GM12878 (cell line): ENCODE data around the gene PNISR. TPM values are rescaled to one million over a fixed set of nuclear protein-coding genes. Genes with fewer than 3 reads are reported as not detected.

Source experiments
- ATAC-seq: fragments of 200-7000 bp; cut with Tn5 transposase; 3 replicates; pipeline ENCODE4 v1.9.1; 2020; ENCODE audit warnings: mild to moderate bottlenecking, moderate library complexity
- BruUV-seq: library from RNA; stranded (reverse); fragments of 400-500 nt; replicated peaks from 2 replicates; lab custom pipeline; 2021; lab: Mats Ljungman, UMichigan
- CTCF ChIA-PET: fragments of 300-600 bp; sonication (Branson Sonifier 250); formaldehyde crosslinking; extraction: SDS; loops from one replicate; lab custom pipeline; 2021; ENCODE audit warnings: inconsistent platforms; lab: Yijun Ruan, JAX
- POLR2A ChIA-PET: fragments of 350-600 bp; formaldehyde crosslinking; extraction: SDS; loops from one replicate; lab custom pipeline; 2021; ENCODE audit warnings: inconsistent platforms; lab: Charles Lee
- RAD21 ChIA-PET: fragments of 300-600 bp; sonication (Branson Sonifier 250); formaldehyde crosslinking; loops from one replicate; lab custom pipeline; 2023; ENCODE audit warnings: antibody characterized with exemption; ENCODE audit not compliant: unreplicated experiment; lab: Charles Lee
- SMC1A ChIA-PET: fragments of 300-600 bp; sonication (Branson Sonifier 250); formaldehyde crosslinking; loops from one replicate; lab custom pipeline; 2023; ENCODE audit not compliant: unreplicated experiment, uncharacterized antibody; lab: Charles Lee
- DNase-seq: peaks from one replicate; pipeline ENCODE4 v3.0.0-alpha.2; 2011; ENCODE audit warnings: low read depth, low spot score
- FAIRE-seq: peaks from 3 replicates; lab custom pipeline; 2011; peaks lifted over from hg19 to GRCh38; lab: Jason Lieb, UNC
- H2AFZ ChIP-seq: 2 replicates; pipeline ENCODE4 v1.6.0; 2011; ENCODE audit warnings: low read depth, low read length, control low read depth; ENCODE audit not compliant: control insufficient read depth
- H3K27ac ChIP-seq: 2 replicates; pipeline ENCODE4 v1.5.1; 2011; ENCODE audit warnings: control low read depth; ENCODE audit not compliant: control insufficient read depth, insufficient read depth
- H3K27me3 ChIP-seq, 2 experiments: replicated peaks in 1 of 2; 2 replicates each; pipeline versions ENCODE4 v1.6.0 to v1.6.1; 2011; ENCODE audit warnings: low read length in 1 of 2; ENCODE audit not compliant: control insufficient read depth in 2 of 2, insufficient read depth in 2 of 2
- H3K36me3 ChIP-seq, 2 experiments: 2 replicates each; pipeline ENCODE4 v1.5.1; 2011; ENCODE audit warnings: low read length in 1 of 2; ENCODE audit not compliant: control insufficient read depth in 2 of 2, insufficient read depth in 2 of 2
- H3K4me1 ChIP-seq: 2 replicates; pipeline ENCODE4 v1.6.1; 2011; ENCODE audit warnings: mild to moderate bottlenecking, low read length, moderate library complexity, mixed read lengths; ENCODE audit not compliant: control insufficient read depth, insufficient read depth
- H3K4me2 ChIP-seq: 2 replicates; pipeline ENCODE4 v1.6.0; 2011; ENCODE audit warnings: control low read depth; ENCODE audit not compliant: control insufficient read depth, insufficient read depth
- H3K4me3 ChIP-seq: fragments of 200-600 bp; sonication (generic); 2 replicates; pipeline ENCODE4 v1.5.1; 2016
- H3K79me2 ChIP-seq: 2 replicates; pipeline ENCODE4 v1.6.0; 2011; ENCODE audit warnings: low read length; ENCODE audit not compliant: control insufficient read depth, insufficient read depth
- H3K9ac ChIP-seq: 2 replicates; pipeline ENCODE4 v1.8.0; 2011; ENCODE audit warnings: low read length, control low read depth, mixed read lengths; ENCODE audit not compliant: control insufficient read depth, insufficient read depth
- H3K9me3 ChIP-seq: replicated peaks from 3 replicates; pipeline ENCODE4 v1.5.1; 2011; ENCODE audit warnings: mild to moderate bottlenecking, low read length; ENCODE audit not compliant: control insufficient read depth, insufficient read depth
- H4K20me1 ChIP-seq: 2 replicates; pipeline ENCODE4 v1.6.0; 2011; ENCODE audit not compliant: control insufficient read depth, insufficient read depth
- BHLHE40 ChIP-seq, 2 experiments: fragments of 450-650 bp in 1 of 2; IDR thresholded peaks; 2 replicates each; pipeline ENCODE4 v1.6.1; 2011 to 2017; ENCODE audit warnings: low read depth in 2 of 2, borderline replicate concordance in 1 of 2, improper control_type of control experiment in 1 of 2, low read length in 1 of 2, mild to moderate bottlenecking in 1 of 2
- CBFB ChIP-seq: IDR thresholded peaks from 2 replicates; pipeline ENCODE4 v1.6.1; 2016; ENCODE audit warnings: antibody characterized with exemption, low read depth
- CBX3 ChIP-seq: fragments of 200-600 bp; sonication (generic); IDR thresholded peaks from 2 replicates; pipeline ENCODE4 v1.6.1; 2016; ENCODE audit warnings: low read depth, borderline replicate concordance
- ETV6 ChIP-seq, 2 experiments: fragments of 450-650 bp in 1 of 2; IDR thresholded peaks in 1 of 2; conservative IDR thresholded peaks in 1 of 2; 2 replicates each; pipeline ENCODE4 v1.6.1; 2014; ENCODE audit warnings: antibody characterized with exemption in 1 of 2, borderline replicate concordance in 1 of 2, low read depth in 1 of 2, mild to moderate bottlenecking in 1 of 2, moderate library complexity in 1 of 2
- FOXM1 ChIP-seq: IDR thresholded peaks from 2 replicates; pipeline ENCODE4 v1.6.1; 2012; ENCODE audit warnings: low read depth, mild to moderate bottlenecking, inconsistent platforms, low read length, moderate library complexity
- HSF1 ChIP-seq: fragments of 150-350 bp; IDR thresholded peaks from 2 replicates; pipeline ENCODE4 v1.6.1; 2014; ENCODE audit warnings: mild to moderate bottlenecking, low read depth, low read length
- IKZF1 ChIP-seq: fragments of 450-650 bp; conservative IDR thresholded peaks from 2 replicates; pipeline ENCODE4 v1.6.1; 2017; ENCODE audit warnings: antibody characterized with exemption, mild to moderate bottlenecking
- NFYA ChIP-seq: IDR thresholded peaks from 2 replicates; pipeline ENCODE4 v1.6.1; 2011; ENCODE audit warnings: low read depth, mild to moderate bottlenecking, low read length, improper control_type of control experiment, borderline replicate concordance
- NKRF ChIP-seq: fragments of 450-650 bp; conservative IDR thresholded peaks from 2 replicates; pipeline ENCODE4 v1.6.1; 2017; ENCODE audit warnings: mild to moderate bottlenecking, moderate library complexity
- NR2C2 ChIP-seq: IDR thresholded peaks from 2 replicates; pipeline ENCODE4 v1.6.1; 2011; ENCODE audit warnings: borderline replicate concordance, low read depth; ENCODE audit not compliant: control insufficient read depth, insufficient read length
- RCOR1 ChIP-seq: conservative IDR thresholded peaks from 2 replicates; pipeline ENCODE4 v1.6.1; 2012; ENCODE audit warnings: low read depth, low read length, improper control_type of control experiment
- SIX5 ChIP-seq: IDR thresholded peaks from 2 replicates; pipeline ENCODE4 v1.6.1; 2011; ENCODE audit warnings: mild to moderate bottlenecking, low read depth, low read length, moderate library complexity; ENCODE audit not compliant: severe bottlenecking
- SMAD5 ChIP-seq: IDR thresholded peaks from 2 replicates; pipeline ENCODE4 v1.6.1; 2016; ENCODE audit warnings: antibody characterized with exemption, low read depth
- SP1 ChIP-seq: IDR thresholded peaks from one replicate; pipeline ENCODE4 v1.6.1; 2011; ENCODE audit warnings: low read depth, low read length
- STAT3 ChIP-seq: IDR thresholded peaks from 2 replicates; pipeline ENCODE4 v1.6.1; 2011; ENCODE audit warnings: low read depth, low read length, improper control_type of control experiment
- TARDBP ChIP-seq: IDR thresholded peaks from 2 replicates; pipeline ENCODE4 v1.6.1; 2016; ENCODE audit warnings: borderline replicate concordance
- WRNIP1 ChIP-seq: IDR thresholded peaks from 2 replicates; pipeline ENCODE4 v1.6.1; 2011; ENCODE audit warnings: low read depth, low read length, improper control_type of control experiment, borderline replicate concordance
- ZNF622 ChIP-seq: fragments of 450-650 bp; IDR thresholded peaks from 2 replicates; pipeline ENCODE4 v1.6.1; 2017; ENCODE audit warnings: mild to moderate bottlenecking, inconsistent platforms
- ZSCAN29 ChIP-seq: fragments of 450-650 bp; IDR thresholded peaks from 2 replicates; pipeline ENCODE4 v1.6.1; 2017; ENCODE audit warnings: mild to moderate bottlenecking, moderate library complexity
- WGBS: methylation state at CpG from one replicate; pipeline ENCODE4 v1.1.6; 2016; ENCODE audit warnings: low lambda C conversion rate; ENCODE audit not compliant: insufficient replicate concordance, insufficient coverage; ENCODE audit errors: missing lambda C conversion rate; 5-methylcytosine and 5-hydroxymethylcytosine counted together
- in situ Hi-C: fragments of 300-500 bp; cut with MboI; formaldehyde crosslinking; loops from 9 replicates; pipeline ENCODE4 v1.14.3; 2018; ENCODE audit warnings: mixed read lengths
- intact Hi-C: fragments of 100-400 bp; cut with micrococcal nuclease; formaldehyde crosslinking; loops from one replicate; pipeline ENCODE4 v1.14.2; 2022; ENCODE audit not compliant: unreplicated experiment
- polyA plus RNA-seq, 11 experiments: library from polyadenylated mRNA; depleted of rRNA in 4 of 11; unstranded in 6 of 11; stranded (reverse) in 5 of 11; fragments of >200 nt; fragmentation: Nextera tagmentation in 4 of 11; fragmentation: Illumina TruSeq in 1 of 11; extraction: Ambion mirVana in 4 of 11; extraction: Trizol in 1 of 11; gene quantifications; 1 replicate in 1 of 11; 2 replicates in 10 of 11; pipeline versions ENCODE4 v1.2.1 to v1.2.3, GENCODE V29; 2011 to 2016; ENCODE audit warnings: inconsistent platforms in 2 of 11, missing spikeins in 2 of 11, low read depth in 1 of 11
- total RNA-seq, 4 experiments: library from RNA; depleted of rRNA in 3 of 4; stranded (reverse); fragments of >200 nt in 3 of 4; fragmentation: Illumina TruSeq in 1 of 4; extraction: Trizol in 1 of 4; gene quantifications; 2 replicates each; pipeline versions ENCODE4 v1.2.1 to v1.2.3, GENCODE V29; 2013 to 2021
- TF ChIP-seq, protein P1 (sequence below): fragments of 450-650 bp; IDR thresholded peaks from 2 replicates; pipeline ENCODE4 v1.6.1; 2014; ENCODE audit warnings: mild to moderate bottlenecking

PNISR gene
- total and polyA plus RNA-seq, 10 of the 15 experiments (the other 5 are each of a cell fraction or from before 2014, with no cell fraction given) = 79.1 to 180 (median 105) TPM

- no peaks in the 10 kb centered on the region for H3K27me3 ChIP-seq
- H3K4me2 ChIP-seq = no peak overlapping the region
- H3K9me3 ChIP-seq = no peaks in the 10 kb centered on the region
- intact Hi-C loops = no loop called here
- H3K79me2 ChIP-seq = no peaks in the 10 kb centered on the region
- ATAC-seq = no peak
- BruUV-seq = no TSS peak
- CTCF ChIA-PET = no interaction called here
- DNase-seq = no peak
- SMC1A ChIA-PET = no interaction called here
- 0 out of 2 replicates have a peak, but pooled peaks cover 2% of the 10 kb centered on the region for H3K4me1 ChIP-seq
- H3K9ac ChIP-seq = no peak overlapping the region
- no peak for FAIRE-seq
- in situ Hi-C loops = no loop called here
- H3K27ac ChIP-seq = no peak overlapping the region
- RAD21 ChIA-PET = no interaction called here
- H2AFZ ChIP-seq = no peak overlapping the region
- H4K20me1 ChIP-seq = no peaks in the 10 kb centered on the region
- no peak overlapping the region for H3K4me3 ChIP-seq
- POLR2A ChIA-PET = no interaction called here
- TF ChIP-seq HSF1 = no peak
- no peak for TF ChIP-seq ZNF622
- no peak for TF ChIP-seq NFYA
- no peak for TF ChIP-seq ETV6 (conservative IDR thresholded peaks at IDR 0.05 in 1 of 2, IDR thresholded peaks at IDR 0.05 in 1 of 2; ENCODE audit: borderline replicate concordance in 1 of 2, low read depth in 1 of 2)
- TF ChIP-seq TARDBP = no peak
- TF ChIP-seq, protein P1, sequence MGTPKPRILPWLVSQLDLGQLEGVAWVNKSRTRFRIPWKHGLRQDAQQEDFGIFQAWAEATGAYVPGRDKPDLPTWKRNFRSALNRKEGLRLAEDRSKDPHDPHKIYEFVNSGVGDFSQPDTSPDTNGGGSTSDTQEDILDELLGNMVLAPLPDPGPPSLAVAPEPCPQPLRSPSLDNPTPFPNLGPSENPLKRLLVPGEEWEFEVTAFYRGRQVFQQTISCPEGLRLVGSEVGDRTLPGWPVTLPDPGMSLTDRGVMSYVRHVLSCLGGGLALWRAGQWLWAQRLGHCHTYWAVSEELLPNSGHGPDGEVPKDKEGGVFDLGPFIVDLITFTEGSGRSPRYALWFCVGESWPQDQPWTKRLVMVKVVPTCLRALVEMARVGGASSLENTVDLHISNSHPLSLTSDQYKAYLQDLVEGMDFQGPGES = no peak
- no peak for TF ChIP-seq ZSCAN29
- no peak for TF ChIP-seq SIX5
- no peak for TF ChIP-seq IKZF1
- no peak for TF ChIP-seq NKRF
- TF ChIP-seq STAT3 = no peak
- no peak for TF ChIP-seq NR2C2
- no peak for TF ChIP-seq FOXM1
- TF ChIP-seq RCOR1 = no peak
- TF ChIP-seq BHLHE40 (IDR thresholded peaks at IDR 0.05; ENCODE audit: borderline replicate concordance in 1 of 2, low read depth in 2 of 2, low read length in 1 of 2) = no peak
- TF ChIP-seq WRNIP1 = no peak
- TF ChIP-seq CBX3 = no peak
- no peak for TF ChIP-seq SMAD5
- TF ChIP-seq CBFB = no peak
- TF ChIP-seq SP1 = no peak
- no peaks in the 10 kb centered on the region for H3K36me3 ChIP-seq
- 27% methylated on average over 1 of the region's 1 CpG for whole genome bisulfite sequencing
Measured at GRCh38 chr6:99359800-99360199, 65.3 kb downstream of the PNISR start.
